CD14-positive monocyte (primary cell): Measurements from ENCODE around the gene OR2AK2. TPM values are rescaled to one million over a fixed set of nuclear protein-coding genes. Genes with fewer than 3 reads are reported as not detected.

Source experiments
- DNase-seq, 3 donors: peaks; one replicate each; pipeline ENCODE4 v3.0.0-alpha.2; 2011 to 2022
- H2AFZ ChIP-seq: 2 replicates; pipeline ENCODE4 v1.6.0; 2012; ENCODE audit warnings: mild to moderate bottlenecking, low read depth, low read length, inconsistent platforms; ENCODE audit not compliant: insufficient read depth, poor library complexity, severe bottlenecking
- H3K27ac ChIP-seq, 2 donors: 1 replicate in 1 of 2; 2 replicates in 1 of 2; pipeline ENCODE4 v1.5.1; 2012 to 2013; ENCODE audit warnings: low read length in 2 of 2, control low read depth in 1 of 2, inconsistent platforms in 1 of 2, low read depth in 1 of 2, mild to moderate bottlenecking in 1 of 2
- H3K27me3 ChIP-seq, 2 donors: one replicate each; pipeline versions ENCODE4 v1.6.0 to v1.6.1; 2011 to 2013; ENCODE audit warnings: low read length in 2 of 2; ENCODE audit not compliant: control insufficient read depth in 2 of 2, insufficient read depth in 2 of 2
- H3K36me3 ChIP-seq, 2 donors: replicated peaks in 1 of 2; 1 replicate in 1 of 2; 2 replicates in 1 of 2; pipeline versions ENCODE4 v1.5.1 to v1.6.1; 2012 to 2013; ENCODE audit warnings: low read length in 2 of 2, control low read depth in 1 of 2, inconsistent platforms in 1 of 2, mild to moderate bottlenecking in 1 of 2; ENCODE audit not compliant: insufficient read depth in 2 of 2, control insufficient read depth in 1 of 2
- H3K4me1 ChIP-seq, 2 donors: 1 replicate in 1 of 2; 2 replicates in 1 of 2; pipeline versions ENCODE4 v1.5.1 to v1.6.1; 2012 to 2013; ENCODE audit warnings: low read length in 2 of 2, control low read depth in 1 of 2, inconsistent platforms in 1 of 2, mild to moderate bottlenecking in 1 of 2, moderate library complexity in 1 of 2; ENCODE audit not compliant: insufficient read depth in 2 of 2, control insufficient read depth in 1 of 2
- H3K4me2 ChIP-seq: replicated peaks from 2 replicates; pipeline ENCODE3; 2012; ENCODE audit warnings: low read length, moderate library complexity, mild to moderate bottlenecking; ENCODE audit not compliant: poor library complexity, severe bottlenecking; ENCODE audit errors: extremely low read depth
- H3K4me3 ChIP-seq, 3 experiments: fragments of 200-600 bp in 1 of 3; sonication (generic) in 1 of 3; replicated peaks in 1 of 3; 1 replicate in 2 of 3; 2 replicates in 1 of 3; pipeline ENCODE4 v1.5.1; 2011 to 2013; ENCODE audit warnings: low read length in 3 of 3, mild to moderate bottlenecking in 3 of 3, control low read depth in 2 of 3, low read depth in 2 of 3, inconsistent platforms in 1 of 3, moderate library complexity in 1 of 3
- H3K79me2 ChIP-seq: 2 replicates; pipeline ENCODE4 v1.6.0; 2012; ENCODE audit warnings: mild to moderate bottlenecking, control low read depth, inconsistent platforms, low read length, moderate library complexity; ENCODE audit not compliant: insufficient read depth
- H3K9ac ChIP-seq: 2 replicates; pipeline ENCODE4 v1.6.0; 2017; ENCODE audit warnings: low read length, mild to moderate bottlenecking; ENCODE audit not compliant: insufficient read depth, poor library complexity, severe bottlenecking
- H3K9me3 ChIP-seq, 2 donors: replicated peaks in 1 of 2; 1 replicate in 1 of 2; 2 replicates in 1 of 2; pipeline versions ENCODE4 v1.5.1 to v1.6.1; 2012 to 2013; ENCODE audit warnings: low read length in 2 of 2, control low read depth in 1 of 2; ENCODE audit not compliant: control insufficient read depth in 1 of 2, insufficient read depth in 1 of 2
- H4K20me1 ChIP-seq: 2 replicates; pipeline ENCODE4 v1.6.0; 2012; ENCODE audit warnings: mild to moderate bottlenecking, low read length, control low read depth, moderate library complexity; ENCODE audit not compliant: insufficient read depth
- H3K27ac Mint-ChIP-seq, 7 donors: one replicate each; pipeline ENCODE4 v1.8.0; 2020; ENCODE audit warnings: mild to moderate bottlenecking in 7 of 7, mixed read lengths in 7 of 7, moderate library complexity in 6 of 7, inconsistent platforms in 2 of 7
- H3K27me3 Mint-ChIP-seq, 3 donors: one replicate each; pipeline ENCODE4 v1.8.0; 2021 to 2022; ENCODE audit warnings: low read depth in 3 of 3, mild to moderate bottlenecking in 3 of 3, mixed read lengths in 3 of 3, moderate library complexity in 3 of 3, inconsistent platforms in 1 of 3
- H3K36me3 Mint-ChIP-seq, 2 donors: one replicate each; pipeline ENCODE4 v1.8.0; 2020; ENCODE audit warnings: mixed read lengths in 2 of 2, inconsistent platforms in 1 of 2, mild to moderate bottlenecking in 1 of 2
- H3K4me1 Mint-ChIP-seq: one replicate; pipeline ENCODE4 v1.8.0; 2020; ENCODE audit warnings: mild to moderate bottlenecking, mixed read lengths
- H3K4me3 Mint-ChIP-seq, 2 donors: one replicate each; pipeline ENCODE4 v1.8.0; 2020; ENCODE audit warnings: mild to moderate bottlenecking in 2 of 2, mixed read lengths in 2 of 2, moderate library complexity in 1 of 2
- H3K9me3 Mint-ChIP-seq, 7 donors: one replicate each; pipeline ENCODE4 v1.8.0; 2020 to 2022; ENCODE audit warnings: mixed read lengths in 7 of 7, mild to moderate bottlenecking in 6 of 7, moderate library complexity in 6 of 7, inconsistent platforms in 2 of 7
- CTCF ChIP-seq: fragments of 200-600 bp; IDR thresholded peaks from one replicate; pipeline ENCODE4 v1.8.0; 2022; ENCODE audit warnings: antibody characterized with exemption, mild to moderate bottlenecking
- WGBS: methylation state at CpG from one replicate; pipeline ENCODE4 v1.1.5; 2013; ENCODE audit warnings: missing lambda C conversion rate; ENCODE audit not compliant: insufficient coverage; 5-methylcytosine and 5-hydroxymethylcytosine counted together
- intact Hi-C, 2 donors: fragments of 100-400 bp; cut with micrococcal nuclease; formaldehyde crosslinking; loops; one replicate each; pipeline versions ENCODE4 v1.15.0 to v1.15.1; 2023
- polyA plus RNA-seq, 3 donors: library from polyadenylated mRNA; depleted of rRNA in 1 of 3; unstranded in 2 of 3; stranded (reverse) in 1 of 3; fragments of 300-500 nt in 2 of 3; fragments of >200 nt in 1 of 3; fragmentation: Illumina TruSeq in 2 of 3; gene quantifications; 1 replicate in 2 of 3; 2 replicates in 1 of 3; pipeline ENCODE4 v1.2.3, GENCODE V29; 2012 to 2021

The OR2AK2 gene
- polyA plus RNA-seq, 3 donors = not detected

- no peak overlapping the region for H2AFZ ChIP-seq
- Mint-ChIP-seq H3K36me3 (no peaks in the 10 kb centered on the region), H3K27ac (no peak overlapping the region), H3K4me1 (peaks cover 21% of the 10 kb centered on the region), H3K4me3 (no peak overlapping the region), H3K9me3 (peaks cover 2 to 7% (median 4%) of the 10 kb centered on the region in 7 donors), H3K27me3 (peaks cover 0 to 3% (median 0%) of the 10 kb centered on the region in 3 donors)
- no peaks in the 10 kb centered on the region for H3K9me3 ChIP-seq
- H3K79me2 ChIP-seq = no peaks in the 10 kb centered on the region
- peaks cover 0 to 7% of the 10 kb centered on the region in 2 donors for H3K4me1 ChIP-seq
- no peak overlapping the region for H3K27ac ChIP-seq
- no peak overlapping the region for H3K9ac ChIP-seq
- no peak for TF ChIP-seq CTCF
- no peak for DNase-seq
- no peak overlapping the region for H3K4me3 ChIP-seq
- intact Hi-C loops = no loop called here
- H3K4me2 ChIP-seq = no peak overlapping the region
- 0% methylated on average over 2 of the region's 4 CpGs for WGBS
- no peaks in the 10 kb centered on the region for H4K20me1 ChIP-seq
- H3K36me3 ChIP-seq = no peaks in the 10 kb centered on the region
- no peaks in the 10 kb centered on the region for H3K27me3 ChIP-seq
Observed at GRCh38 chr1:247962911-247963588, 2.0 kb upstream of the OR2AK2 start.

- no peaks in the 10 kb centered on the region for H4K20me1 ChIP-seq
- TF ChIP-seq CTCF = no peak
- H3K27ac ChIP-seq = peak overlapping the region in 1 of 2 donors; percentile 10
- peak overlapping the region; percentile 53 to 83 for H3K4me3 Mint-ChIP-seq
- H3K4me1 ChIP-seq = peaks cover 0 to 7% of the 10 kb centered on the region in 2 donors
- peak overlapping the region in 2 of 7 donors; percentile 4 to 74 for H3K27ac Mint-ChIP-seq
- H3K4me1 Mint-ChIP-seq = peaks cover 21% of the 10 kb centered on the region
- DNase-seq = no peak
- H2AFZ ChIP-seq = peak overlapping the region; percentile 19
- no peaks in the 10 kb centered on the region for H3K79me2 ChIP-seq
- WGBS = 25% methylated on average over 2 of the region's 5 CpGs
- intact Hi-C loops = no loop called here
- H3K27me3 Mint-ChIP-seq = peaks cover 0 to 3% (median 0%) of the 10 kb centered on the region in 3 donors
- no peak overlapping the region for H3K9ac ChIP-seq
- peaks cover 0 to 2% (median 0%) of the 10 kb centered on the region in 7 donors for H3K9me3 Mint-ChIP-seq
- H3K36me3 ChIP-seq = no peaks in the 10 kb centered on the region
- H3K4me3 ChIP-seq = peak overlapping the region in 1 of 3 experiments; percentile 27
- H3K27me3 ChIP-seq = no peaks in the 10 kb centered on the region
- H3K36me3 Mint-ChIP-seq = no peaks in the 10 kb centered on the region
- H3K9me3 ChIP-seq = no peaks in the 10 kb centered on the region
- peak overlapping the region; percentile 29 for H3K4me2 ChIP-seq
Observed at GRCh38 chr1:247966532-247967204, 1.6 kb downstream of the OR2AK2 start.
